Measurements from ENCODE around the gene INPP5E.

- TF ChIP-seq CTCF (IDR thresholded peaks at IDR 0.05) (no peak), POLR2A (IDR thresholded peaks at IDR 0.05; ENCODE audit: low read depth) (no peak)
Measured at GRCh38 chr9:136442265-136442664, 2.6 kb upstream of the INPP5E start.

Data from esophagus muscularis mucosa (tissue), 3 donors.